ENCODE measurements around the gene PGLYRP1.

The PGLYRP1 gene

DNA sequence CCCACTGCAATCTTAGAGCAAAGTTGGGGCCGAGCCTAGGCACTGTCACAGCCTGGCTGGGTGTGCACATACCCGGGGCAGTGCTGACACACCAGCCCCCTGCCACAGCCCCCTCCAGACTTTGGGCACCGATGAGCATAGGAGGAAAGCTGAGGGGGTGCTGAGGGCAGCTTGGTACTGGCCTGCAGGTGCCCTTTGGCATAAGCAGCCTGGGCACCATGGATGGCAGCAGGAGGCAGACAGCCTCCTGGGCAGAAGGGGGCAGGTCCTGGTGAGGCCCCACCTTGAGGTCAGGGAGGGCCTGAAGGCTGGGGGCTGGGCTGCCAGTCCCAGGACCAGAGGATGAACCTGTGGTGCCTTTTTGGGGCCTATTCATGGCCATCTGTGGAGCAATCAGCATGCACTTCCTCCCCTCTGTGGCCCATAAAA lies 9.8 kb upstream of the PGLYRP1 start:
- no peak overlapping the region for H3K14ac ChIP-seq (ENCODE audit: low read length)
- no CpG with 5 or more reads among the region's 3 CpGs for WGBS (ENCODE audit: extremely low coverage, insufficient coverage, insufficient read length)
- no peak overlapping the region for H2BK12ac ChIP-seq (ENCODE audit: low read length)

GRCh38 chr19:46031781-46032596 lies 9.1 kb upstream of the PGLYRP1 start:
- Histone ChIP-seq H3K9me3 (ENCODE audit: insufficient read depth, low read depth, low read length) (peaks cover 6% of the 10 kb centered on the region), H3K9ac (ENCODE audit: low read length) (no peak overlapping the region), H2BK12ac (ENCODE audit: low read length) (no peak overlapping the region), H3K27me3 (ENCODE audit: insufficient read depth, low read length) (peaks cover 2% of the 10 kb centered on the region), H3K14ac (ENCODE audit: low read length) (no peak overlapping the region), H3K4me1 (ENCODE audit: control insufficient read depth in 1 of 2, insufficient read depth in 2 of 2, low read length in 2 of 2) (no peaks in the 10 kb centered on the region), H4K8ac (ENCODE audit: low read depth, low read length) (no peak overlapping the region), H2BK120ac (ENCODE audit: insufficient read depth, low read length, poor library complexity) (no peak overlapping the region), H3K4ac (ENCODE audit: low read depth, low read length) (no peak overlapping the region), H4K12ac (ENCODE audit: low read depth, low read length) (no peak overlapping the region), H3K36me3 (ENCODE audit: control insufficient read depth in 1 of 2, insufficient read depth in 2 of 2, low read length in 2 of 2) (no peaks in the 10 kb centered on the region), H3K79me2 (ENCODE audit: control insufficient read depth, insufficient read depth, low read length, poor library complexity) (no peaks in the 10 kb centered on the region), H4K91ac (ENCODE audit: low read depth, low read length) (no peak overlapping the region), H3K18ac (ENCODE audit: low read length) (no peak overlapping the region), H2BK5ac (ENCODE audit: low read depth, low read length, poor library complexity) (no peak overlapping the region), H3K23ac (ENCODE audit: low read length) (no peak overlapping the region), H3K4me2 (ENCODE audit: low read length) (no peak overlapping the region), H2AFZ (ENCODE audit: insufficient read depth, low read length, poor library complexity) (no peak overlapping the region), H3K79me1 (ENCODE audit: low read length) (no peaks in the 10 kb centered on the region), H2AK5ac (ENCODE audit: low read length) (no peak overlapping the region), H3K27ac (ENCODE audit: low read depth, low read length) (no peak overlapping the region), H3K4me3 (ENCODE audit: low read depth, low read length) (no peak overlapping the region)
- WGBS (ENCODE audit: extremely low coverage, insufficient coverage, insufficient read length), result no CpG with 5 or more reads among the region's 5 CpGs
- DNase-seq, result no peak

More for the DNA sequence above, 9.8 kb upstream of the PGLYRP1 start:
- Histone ChIP-seq H4K8ac (ENCODE audit: low read depth, low read length) (no peak overlapping the region), H3K27me3 (ENCODE audit: insufficient read depth, low read length) (peaks cover 2% of the 10 kb centered on the region), H3K23ac (ENCODE audit: low read length) (no peak overlapping the region), H3K18ac (ENCODE audit: low read length) (no peak overlapping the region), H2BK120ac (ENCODE audit: insufficient read depth, low read length, poor library complexity) (no peak overlapping the region), H2AK5ac (ENCODE audit: low read length) (no peak overlapping the region), H4K91ac (ENCODE audit: low read depth, low read length) (no peak overlapping the region), H3K9me3 (ENCODE audit: insufficient read depth, low read depth, low read length) (peaks cover 6% of the 10 kb centered on the region), H3K4me2 (ENCODE audit: low read length) (no peak overlapping the region), H3K4me3 (ENCODE audit: low read depth, low read length) (no peak overlapping the region), H2AFZ (ENCODE audit: insufficient read depth, low read length, poor library complexity) (no peak overlapping the region), H4K12ac (ENCODE audit: low read depth, low read length) (no peak overlapping the region), H3K9ac (ENCODE audit: low read length) (no peak overlapping the region), H3K79me1 (ENCODE audit: low read length) (no peaks in the 10 kb centered on the region), H3K27ac (ENCODE audit: low read depth, low read length) (no peak overlapping the region), H3K79me2 (ENCODE audit: control insufficient read depth, insufficient read depth, low read length, poor library complexity) (no peaks in the 10 kb centered on the region), H2BK5ac (ENCODE audit: low read depth, low read length, poor library complexity) (no peak overlapping the region), H3K4ac (ENCODE audit: low read depth, low read length) (no peak overlapping the region), H3K36me3 (ENCODE audit: control insufficient read depth in 1 of 2, insufficient read depth in 2 of 2, low read length in 2 of 2) (no peaks in the 10 kb centered on the region), H3K4me1 (ENCODE audit: control insufficient read depth in 1 of 2, insufficient read depth in 2 of 2, low read length in 2 of 2) (no peaks in the 10 kb centered on the region)
- no peak for DNase-seq

DNA sequence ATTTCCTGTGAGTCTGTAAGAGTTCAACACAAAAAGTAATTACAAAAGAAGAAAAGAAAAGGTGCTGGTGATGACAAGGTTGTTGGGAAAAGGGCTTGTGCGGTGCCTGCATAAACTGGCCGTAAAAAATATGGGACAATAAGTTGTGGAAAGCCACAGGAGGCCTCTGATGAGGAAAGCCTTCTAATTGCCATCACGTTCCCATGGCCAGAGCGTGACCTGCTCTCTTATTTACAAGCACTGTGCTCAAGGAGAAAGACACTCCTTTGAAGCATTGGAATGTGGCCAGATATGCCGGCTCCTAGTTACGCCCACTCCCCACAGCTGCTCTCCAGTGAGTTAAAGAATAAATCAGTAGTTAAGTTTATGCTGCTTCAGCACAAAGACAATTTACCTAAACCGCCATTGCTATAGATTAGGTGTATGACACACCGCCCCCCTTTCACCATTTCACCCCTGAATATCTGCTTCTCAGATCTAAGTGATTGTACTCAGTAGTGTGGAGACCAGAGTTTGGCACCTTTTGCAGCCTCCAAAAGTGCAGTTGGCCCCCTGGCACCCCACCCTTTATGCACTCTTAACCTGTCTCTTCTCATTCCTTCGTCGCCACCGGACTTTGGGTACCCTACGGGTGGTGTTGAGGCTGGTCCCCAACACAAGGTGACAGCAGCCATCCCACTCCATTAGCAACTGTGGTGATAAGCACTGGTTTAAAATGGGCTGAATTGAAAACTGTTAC lies 8.1 kb upstream of the PGLYRP1 start:
- Histone ChIP-seq H3K23ac (ENCODE audit: low read length) (no peak overlapping the region), H3K27me3 (ENCODE audit: insufficient read depth, low read length) (no peaks in the 10 kb centered on the region)
- no CpG with 5 or more reads among the region's 12 CpGs for WGBS (ENCODE audit: extremely low coverage, insufficient coverage, insufficient read length)

GRCh38 chr19:46025835-46026234 lies 3.0 kb upstream of the PGLYRP1 start:
- no peak for DNase-seq
- Histone ChIP-seq H3K4me3 (ENCODE audit: low read depth, low read length) (no peak overlapping the region), H4K12ac (ENCODE audit: low read depth, low read length) (no peak overlapping the region), H3K9me3 (ENCODE audit: insufficient read depth, low read depth, low read length) (no peaks in the 10 kb centered on the region), H2BK12ac (ENCODE audit: low read length) (no peak overlapping the region), H3K18ac (ENCODE audit: low read length) (no peak overlapping the region), H3K9ac (ENCODE audit: low read length) (no peak overlapping the region), H4K8ac (ENCODE audit: low read depth, low read length) (no peak overlapping the region), H2BK5ac (ENCODE audit: low read depth, low read length, poor library complexity) (no peak overlapping the region), H3K4me2 (ENCODE audit: low read length) (no peak overlapping the region), H3K79me2 (ENCODE audit: control insufficient read depth, insufficient read depth, low read length, poor library complexity) (no peaks in the 10 kb centered on the region), H3K14ac (ENCODE audit: low read length) (no peak overlapping the region), H3K36me3 (ENCODE audit: control insufficient read depth in 1 of 2, insufficient read depth in 2 of 2, low read length in 2 of 2) (no peaks in the 10 kb centered on the region), H3K4me1 (ENCODE audit: control insufficient read depth in 1 of 2, insufficient read depth in 2 of 2, low read length in 2 of 2) (no peaks in the 10 kb centered on the region), H3K79me1 (ENCODE audit: low read length) (no peaks in the 10 kb centered on the region), H3K27ac (ENCODE audit: low read depth, low read length) (no peak overlapping the region), H3K23ac (ENCODE audit: low read length) (no peak overlapping the region), H2AFZ (ENCODE audit: insufficient read depth, low read length, poor library complexity) (no peak overlapping the region), H4K91ac (ENCODE audit: low read depth, low read length) (no peak overlapping the region), H3K27me3 (ENCODE audit: insufficient read depth, low read length) (no peaks in the 10 kb centered on the region), H2BK120ac (ENCODE audit: insufficient read depth, low read length, poor library complexity) (no peak overlapping the region), H3K4ac (ENCODE audit: low read depth, low read length) (no peak overlapping the region), H2AK5ac (ENCODE audit: low read length) (no peak overlapping the region)
- WGBS (ENCODE audit: extremely low coverage, insufficient coverage, insufficient read length), result no CpG with 5 or more reads among the region's 3 CpGs

More for the DNA sequence above, 8.1 kb upstream of the PGLYRP1 start:
- H3K36me3 ChIP-seq (ENCODE audit: control insufficient read depth in 1 of 2, insufficient read depth in 2 of 2, low read length in 2 of 2), result no peaks in the 10 kb centered on the region
- no peak for DNase-seq
- no peak overlapping the region for H2AK5ac ChIP-seq (ENCODE audit: low read length)
- no peak overlapping the region for H4K12ac ChIP-seq (ENCODE audit: low read depth, low read length)
- peaks cover 2% of the 10 kb centered on the region for H3K9me3 ChIP-seq (ENCODE audit: insufficient read depth, low read depth, low read length)
- no peak overlapping the region for H3K14ac ChIP-seq (ENCODE audit: low read length)
- H4K8ac ChIP-seq (ENCODE audit: low read depth, low read length), result no peak overlapping the region
- no peak overlapping the region for H3K27ac ChIP-seq (ENCODE audit: low read depth, low read length)
- no peak overlapping the region for H3K4me3 ChIP-seq (ENCODE audit: low read depth, low read length)
- H3K18ac ChIP-seq (ENCODE audit: low read length), result no peak overlapping the region
- H3K79me1 ChIP-seq (ENCODE audit: low read length), result no peaks in the 10 kb centered on the region
- H2BK120ac ChIP-seq (ENCODE audit: insufficient read depth, low read length, poor library complexity), result no peak overlapping the region
- H3K4ac ChIP-seq (ENCODE audit: low read depth, low read length), result no peak overlapping the region
- no peak overlapping the region for H2BK12ac ChIP-seq (ENCODE audit: low read length)
- no peak overlapping the region for H2AFZ ChIP-seq (ENCODE audit: insufficient read depth, low read length, poor library complexity)
- no peak overlapping the region for H3K9ac ChIP-seq (ENCODE audit: low read length)
- no peaks in the 10 kb centered on the region for H3K79me2 ChIP-seq (ENCODE audit: control insufficient read depth, insufficient read depth, low read length, poor library complexity)
- no peak overlapping the region for H4K91ac ChIP-seq (ENCODE audit: low read depth, low read length)
- H3K4me1 ChIP-seq (ENCODE audit: control insufficient read depth in 1 of 2, insufficient read depth in 2 of 2, low read length in 2 of 2), result no peaks in the 10 kb centered on the region
- no peak overlapping the region for H3K4me2 ChIP-seq (ENCODE audit: low read length)
- no peak overlapping the region for H2BK5ac ChIP-seq (ENCODE audit: low read depth, low read length, poor library complexity)
